Fibroblast of skin of right biceps (primary cell): ENCODE results near the gene GPR52.

Experiments used
- DNase-seq: peaks from one replicate; pipeline ENCODE4 v3.0.0-alpha.2; 2013

GPR52 gene

DNA sequence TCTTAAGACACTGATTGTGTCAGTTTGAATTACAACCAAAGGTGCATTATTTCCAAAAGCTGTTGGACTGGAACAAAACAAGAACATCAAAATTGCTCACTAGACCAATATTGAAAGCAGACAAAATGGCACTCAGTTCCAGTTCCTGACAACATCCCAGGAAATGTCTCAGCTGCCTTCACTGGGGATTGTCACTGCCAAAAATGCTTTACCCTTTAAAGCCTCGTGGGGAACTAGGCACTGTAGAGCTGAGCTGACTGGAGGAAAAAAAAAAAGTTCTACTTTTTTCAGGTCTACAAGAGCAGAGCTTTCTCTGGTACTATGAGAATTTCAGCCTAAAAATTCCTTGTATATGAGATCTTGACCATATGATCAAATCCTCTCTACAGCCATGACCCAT lies 21.9 kb downstream of the GPR52 start:
- DNase-seq: no peak

DNA sequence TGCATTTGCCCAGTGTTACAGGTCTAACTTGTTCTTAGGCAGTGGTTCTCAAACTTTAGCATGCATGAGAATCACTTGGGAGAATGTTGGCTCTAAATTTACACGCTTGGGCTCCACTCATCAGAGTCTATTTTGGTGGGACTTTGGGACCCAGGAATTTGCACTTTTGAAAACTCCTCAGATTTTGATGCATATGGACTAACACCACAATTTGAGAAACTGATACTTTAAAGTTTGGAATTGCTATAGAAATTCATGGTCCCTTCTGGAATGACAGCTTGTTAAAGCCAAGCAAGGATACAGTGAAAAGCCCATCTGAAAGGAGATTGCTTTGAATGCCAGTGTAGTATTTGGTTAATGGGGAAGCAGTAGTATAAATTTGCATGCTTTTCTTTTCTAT lies 31.5 kb downstream of the GPR52 start:
- no peak for DNase-seq

DNA sequence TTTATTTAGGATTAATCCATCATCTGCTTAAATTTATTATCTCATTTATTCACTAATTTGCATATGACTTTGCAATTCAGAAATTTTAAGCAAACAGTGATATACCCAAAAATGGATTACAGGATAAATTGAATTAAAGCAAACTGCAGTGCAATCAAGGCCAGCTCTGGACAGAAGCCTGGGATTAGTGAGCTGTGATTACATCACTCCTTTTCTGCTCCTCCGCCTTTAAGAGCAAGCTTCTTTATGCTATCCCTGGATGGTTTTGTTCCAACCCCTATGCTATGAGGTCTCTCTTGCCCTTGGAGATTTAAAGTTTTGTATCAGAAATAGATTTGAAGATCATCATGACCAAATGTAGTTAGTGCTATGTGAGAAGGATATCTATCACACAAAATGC lies 32.6 kb downstream of the GPR52 start:
- no peak for DNase-seq

DNA sequence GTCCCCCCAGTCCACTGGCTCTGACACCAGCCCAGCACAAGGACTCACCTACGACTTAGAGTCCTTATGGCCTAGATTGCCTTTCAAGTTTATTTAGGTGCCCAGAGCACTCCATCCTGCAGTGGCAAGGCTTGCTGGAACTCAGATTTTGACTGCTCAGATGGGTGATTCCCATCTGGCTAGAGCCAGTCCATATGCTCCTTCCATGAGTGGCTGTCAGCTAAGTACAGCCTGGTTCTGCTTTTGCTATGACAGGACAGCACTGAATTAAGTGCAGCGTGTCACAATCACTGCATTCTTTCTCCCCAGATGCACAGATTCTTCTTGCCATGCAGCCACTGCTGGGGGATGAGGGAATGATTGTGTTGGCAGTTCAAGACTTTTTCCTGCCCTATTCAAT lies 43.8 kb downstream of the GPR52 start:
- no peak for DNase-seq

DNA sequence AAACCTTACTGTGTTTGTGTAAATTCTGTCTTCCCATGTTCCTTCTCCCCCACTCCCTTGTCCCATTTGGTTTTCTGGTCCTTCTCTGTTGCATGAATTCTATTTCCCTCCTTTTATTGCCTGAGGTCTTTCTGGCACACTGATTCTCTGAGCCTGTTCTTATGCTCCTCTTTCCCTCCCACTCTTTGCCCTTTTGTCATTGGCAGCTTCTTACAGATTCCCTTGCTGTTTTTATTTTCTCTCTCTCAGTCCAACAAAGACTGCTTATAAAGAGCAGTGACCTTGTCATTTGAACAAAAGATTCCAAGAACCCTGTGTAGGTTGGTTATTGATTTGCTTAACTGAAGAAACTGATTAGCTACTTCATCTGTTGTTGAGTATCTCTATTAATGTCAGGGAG lies 49.7 kb downstream of the GPR52 start:
- no peak for DNase-seq
